T-helper 17 cell (primary cell): ENCODE results near the gene OR52A5. TPM values are rescaled to one million over a fixed set of nuclear protein-coding genes. Genes with fewer than 3 reads are reported as not detected.
"Not testable (repeated sequence)": the region's sequence is repeated elsewhere in the genome, so short reads cannot be mapped to it uniquely, and the experiment has no call there.

Source experiments
- ATAC-seq: fragments of 150-1000 bp; cut with Tn5 transposase; 2 replicates; pipeline ENCODE4 v1.10.0; 2021; ENCODE audit warnings: mild to moderate bottlenecking, moderate library complexity
- DNase-seq, 3 donors: peaks; one replicate each; pipeline versions ENCODE4 v3.0.0 to v3.0.0-alpha.2; 2020 to 2021
- H3K9me3 ChIP-seq: one replicate; pipeline ENCODE4 v1.7.0; 2013; ENCODE audit warnings: low read length, mild to moderate bottlenecking; ENCODE audit not compliant: control insufficient read depth, poor library complexity, severe bottlenecking
- H3K27ac Mint-ChIP-seq: one replicate; pipeline ENCODE4 v1.8.0; 2022; ENCODE audit warnings: mild to moderate bottlenecking, moderate library complexity, mixed read lengths
- H3K27me3 Mint-ChIP-seq: one replicate; pipeline ENCODE4 v1.8.0; 2022; ENCODE audit warnings: mixed read lengths
- H3K36me3 Mint-ChIP-seq: one replicate; pipeline ENCODE4 v1.8.0; 2022; ENCODE audit warnings: low read depth, mixed read lengths
- H3K4me1 Mint-ChIP-seq: one replicate; pipeline ENCODE4 v1.8.0; 2022; ENCODE audit warnings: mild to moderate bottlenecking, mixed read lengths
- H3K4me3 Mint-ChIP-seq: one replicate; pipeline ENCODE4 v1.8.0; 2022; ENCODE audit warnings: mild to moderate bottlenecking, moderate library complexity, mixed read lengths
- total RNA-seq, 4 donors: library from RNA in 2 of 4; stranded (reverse) in 2 of 4; gene quantifications; one replicate each; pipeline ENCODE4 v1.2.3 and lab custom pipeline; 2022 to 2026

Gene OR52A5
- total RNA-seq, result not detected
- 0 to 0.23 reads per million in 2 donors for total RNA-seq (lab: John Stamatoyannopoulos, UW)

DNA sequence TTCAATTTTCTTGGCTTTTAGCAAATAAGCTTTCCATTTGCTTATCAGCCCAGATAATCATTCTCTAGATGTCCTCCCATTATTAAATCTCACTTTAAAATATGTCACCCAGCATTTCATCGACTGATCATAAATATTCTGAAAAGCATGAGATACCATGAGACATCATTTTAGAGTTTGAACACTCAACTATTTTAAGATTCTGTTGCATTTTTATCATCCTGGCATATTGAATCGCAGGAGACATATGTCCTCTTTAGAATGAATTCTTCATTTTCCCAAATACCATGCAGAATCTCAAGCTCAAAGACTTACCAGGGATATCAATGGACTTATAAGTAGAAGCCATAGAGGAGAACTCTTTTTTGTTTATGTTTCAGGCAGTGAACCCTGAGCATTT, at the start of gene OR52A5:
Gene OR52A5 (minus strand): TSS at position 361 of the 400 bp plus-strand sequence. CDS start 5,714 bp downstream, outside the sequence.
- no peaks in the 10 kb centered on the region for H3K9me3 ChIP-seq
- no peak for ATAC-seq
- DNase-seq, result no peak
- H3K36me3 Mint-ChIP-seq, result no peaks in the 10 kb centered on the region
- H3K4me3 Mint-ChIP-seq, result no peak within 1 kb of the TSS
- H3K27me3 Mint-ChIP-seq, result peaks cover 31% of the 10 kb centered on the region
- H3K4me1 Mint-ChIP-seq, result no peaks in the 10 kb centered on the region
- H3K27ac Mint-ChIP-seq, result no peak within 1 kb of the TSS

DNA sequence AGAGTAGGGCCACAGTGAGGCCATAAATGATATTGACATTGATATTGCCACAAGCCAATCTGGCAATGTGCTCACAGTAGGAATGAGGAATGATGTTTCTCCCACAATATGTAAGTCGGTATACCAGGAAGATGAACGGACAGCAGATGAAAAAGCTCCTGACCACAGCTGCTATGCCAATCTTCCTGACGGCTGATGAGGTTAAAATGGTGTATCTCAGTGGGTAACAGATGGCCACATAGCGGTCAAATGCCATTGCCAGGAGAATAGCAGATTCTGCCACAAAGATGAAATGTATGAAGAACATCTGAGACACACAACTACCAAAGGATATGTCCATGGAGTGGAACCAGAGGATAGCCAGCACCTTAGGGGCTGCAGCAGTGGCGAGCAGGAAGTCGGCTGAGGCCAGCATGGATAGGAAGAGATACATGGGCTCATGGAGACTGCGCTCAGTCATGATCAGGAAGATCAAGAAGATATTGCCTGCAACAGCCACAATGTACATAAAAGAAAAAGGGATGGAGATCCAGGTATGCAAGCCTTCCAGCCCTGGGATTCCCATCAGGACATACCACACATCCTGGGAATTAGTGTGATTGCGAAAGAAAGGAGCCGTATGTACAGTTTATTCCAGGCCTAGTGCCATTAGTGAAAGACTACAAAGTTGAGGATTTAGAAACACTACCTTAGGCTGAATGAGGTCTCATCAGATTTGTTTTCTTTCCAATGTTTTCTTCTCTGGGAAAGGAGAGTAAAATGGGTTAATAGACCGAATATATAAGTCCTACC, 40.1 kb upstream of the OR52A5 start:
- Mint-ChIP-seq H3K27ac (no peak overlapping the region), H3K27me3 (no peaks in the 10 kb centered on the region), H3K4me1 (no peaks in the 10 kb centered on the region), H3K4me3 (no peak overlapping the region), H3K36me3 (no peaks in the 10 kb centered on the region)
- DNase-seq, result no peak
- ATAC-seq, result no peak
- H3K9me3 ChIP-seq, result no peaks in the 10 kb centered on the region

DNA sequence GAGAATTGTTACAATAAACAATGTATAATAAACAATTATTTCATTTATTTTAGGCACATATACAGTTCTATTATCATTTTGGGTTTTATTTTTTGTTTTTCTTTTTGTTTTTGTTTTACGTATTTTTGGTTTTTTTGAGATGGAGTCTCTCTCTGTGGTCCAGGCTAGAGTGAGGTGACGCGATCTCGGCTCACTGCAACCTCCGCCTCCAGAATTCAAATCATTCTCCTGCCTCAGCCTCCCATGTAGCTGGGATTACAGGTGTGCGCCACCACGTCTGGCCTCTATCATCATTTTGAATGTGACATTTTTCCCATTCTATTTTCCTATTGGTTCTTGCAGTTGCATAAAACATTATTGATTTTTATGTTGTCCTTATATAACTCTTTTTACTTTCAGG, 36.8 kb upstream of the OR52A5 start:
- H3K4me1 Mint-ChIP-seq, result no peaks in the 10 kb centered on the region
- H3K27me3 Mint-ChIP-seq, result peaks cover under 1% of the 10 kb centered on the region
- no peaks in the 10 kb centered on the region for H3K36me3 Mint-ChIP-seq
- H3K9me3 ChIP-seq, result no peaks in the 10 kb centered on the region
- no peak overlapping the region for H3K27ac Mint-ChIP-seq
- ATAC-seq, result no peak
- DNase-seq, result no peak
- no peak overlapping the region for H3K4me3 Mint-ChIP-seq

DNA sequence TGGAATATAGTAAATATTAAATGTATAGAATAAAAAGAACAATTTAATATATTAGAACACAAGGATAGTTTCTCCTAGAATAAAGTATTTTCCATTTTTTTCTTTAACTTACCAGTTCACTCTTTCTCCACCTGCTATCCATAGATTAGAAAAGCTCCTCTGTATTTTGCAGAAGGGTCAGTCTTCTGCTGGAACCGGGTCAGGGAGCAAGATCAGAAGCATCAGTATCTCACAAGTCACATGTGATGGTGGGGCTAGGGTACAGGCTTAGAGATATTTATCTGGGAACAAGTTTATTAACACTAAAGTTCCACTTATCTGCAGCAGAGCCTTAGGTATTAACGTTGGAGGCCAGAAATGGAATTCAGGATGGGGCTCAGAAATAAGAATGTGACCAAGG, 33.7 kb upstream of the OR52A5 start:
- no peaks in the 10 kb centered on the region for H3K9me3 ChIP-seq
- Mint-ChIP-seq H3K4me3 (no peak overlapping the region), H3K36me3 (no peaks in the 10 kb centered on the region), H3K27me3 (peaks cover 5% of the 10 kb centered on the region), H3K27ac (no peak overlapping the region), H3K4me1 (no peaks in the 10 kb centered on the region)
- DNase-seq, result no peak
- ATAC-seq, result no peak

DNA sequence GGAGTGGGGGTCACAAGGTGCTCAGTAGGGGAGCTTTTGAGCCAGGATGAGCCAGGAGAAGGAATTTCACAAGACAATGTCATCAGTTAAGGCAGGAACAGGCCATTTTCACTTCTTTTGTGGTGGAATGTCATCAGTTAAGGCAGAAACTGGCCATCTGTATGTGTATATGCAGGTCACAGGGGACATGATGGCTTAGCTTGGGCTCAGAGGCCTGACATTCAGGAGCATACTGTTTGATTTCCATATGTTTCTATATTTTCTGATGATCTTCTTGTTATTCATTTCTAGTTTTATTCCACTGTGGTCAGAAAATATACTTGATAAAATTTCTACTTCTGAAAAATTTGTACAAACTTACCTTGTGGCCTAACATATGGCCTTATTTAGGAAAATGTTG, 27.7 kb upstream of the OR52A5 start:
- H3K27me3 Mint-ChIP-seq, result peaks cover 19% of the 10 kb centered on the region
- not testable (repeated sequence) for ATAC-seq, H3K4me1 Mint-ChIP-seq, H3K27ac Mint-ChIP-seq, H3K36me3 Mint-ChIP-seq, DNase-seq, H3K4me3 Mint-ChIP-seq, H3K9me3 ChIP-seq

DNA sequence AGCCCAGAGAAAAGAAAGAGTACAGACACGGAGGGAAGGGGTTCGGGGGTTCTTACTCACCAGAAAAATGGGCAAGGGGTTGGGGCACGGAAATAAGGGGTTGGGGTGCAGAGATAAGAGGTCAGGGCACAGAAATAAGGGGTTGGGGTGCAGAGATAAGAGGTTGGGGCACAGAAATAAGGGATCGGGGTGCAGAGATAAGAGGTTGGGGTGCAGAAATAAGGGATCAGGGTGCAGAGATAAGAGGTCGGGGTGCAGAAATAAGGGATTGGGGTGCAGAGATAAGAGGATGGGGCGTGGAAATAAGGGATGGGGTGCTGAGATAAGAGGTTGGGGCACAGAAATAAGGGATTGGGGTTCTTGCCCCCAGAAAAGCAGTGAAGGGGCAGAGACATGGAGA, 26.7 kb upstream of the OR52A5 start:
- not testable (repeated sequence) for H3K4me1 Mint-ChIP-seq, H3K9me3 ChIP-seq, H3K27ac Mint-ChIP-seq, H3K4me3 Mint-ChIP-seq, ATAC-seq, DNase-seq, H3K36me3 Mint-ChIP-seq
- H3K27me3 Mint-ChIP-seq, result peaks cover 22% of the 10 kb centered on the region

DNA sequence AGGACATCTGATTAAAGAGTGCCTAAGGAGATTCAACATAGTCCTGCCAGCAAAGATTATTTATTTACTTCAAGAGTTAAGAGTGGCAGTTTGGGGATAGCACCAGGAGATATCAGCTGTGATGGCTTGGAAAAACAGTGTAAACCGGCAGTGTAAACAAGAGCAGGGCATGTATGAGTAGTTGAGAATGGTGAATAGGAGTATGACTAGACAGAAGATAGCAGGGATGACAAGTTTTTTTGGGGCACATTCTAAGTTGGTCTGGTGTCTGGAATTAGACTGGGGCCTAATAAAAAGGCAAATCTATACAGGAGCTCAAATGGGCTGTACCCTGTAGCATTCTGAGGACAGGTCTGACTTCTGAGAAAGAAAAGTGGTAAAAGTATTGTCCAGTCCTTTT, 22.9 kb upstream of the OR52A5 start:
- peaks cover 19% of the 10 kb centered on the region for H3K27me3 Mint-ChIP-seq
- ATAC-seq, H3K4me1 Mint-ChIP-seq, H3K36me3 Mint-ChIP-seq, H3K27ac Mint-ChIP-seq, H3K4me3 Mint-ChIP-seq, H3K9me3 ChIP-seq, DNase-seq: not testable (repeated sequence)

DNA sequence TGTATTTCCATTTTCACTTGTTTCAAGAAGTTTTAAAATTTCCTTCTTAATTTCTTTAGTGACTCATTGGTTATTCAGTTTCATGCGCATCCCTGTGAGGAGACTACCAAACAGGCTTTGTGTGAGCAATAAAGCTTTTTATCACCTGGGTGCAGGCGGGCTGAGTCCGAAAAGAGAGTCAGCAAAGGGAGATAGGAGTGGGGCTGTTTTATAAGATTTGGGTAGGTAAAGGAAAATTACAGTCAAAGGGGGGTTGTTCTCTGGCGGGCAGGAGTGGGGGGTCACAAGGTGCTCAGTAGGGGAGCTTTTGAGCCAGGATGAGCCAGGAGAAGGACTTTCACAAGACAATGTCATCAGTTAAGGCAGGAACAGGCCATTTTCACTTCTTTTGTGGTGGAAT, 22.1 kb upstream of the OR52A5 start:
- ATAC-seq, H3K4me1 Mint-ChIP-seq, H3K9me3 ChIP-seq, H3K36me3 Mint-ChIP-seq, DNase-seq, H3K27ac Mint-ChIP-seq, H3K4me3 Mint-ChIP-seq: not testable (repeated sequence)
- H3K27me3 Mint-ChIP-seq, result peaks cover 15% of the 10 kb centered on the region

DNA sequence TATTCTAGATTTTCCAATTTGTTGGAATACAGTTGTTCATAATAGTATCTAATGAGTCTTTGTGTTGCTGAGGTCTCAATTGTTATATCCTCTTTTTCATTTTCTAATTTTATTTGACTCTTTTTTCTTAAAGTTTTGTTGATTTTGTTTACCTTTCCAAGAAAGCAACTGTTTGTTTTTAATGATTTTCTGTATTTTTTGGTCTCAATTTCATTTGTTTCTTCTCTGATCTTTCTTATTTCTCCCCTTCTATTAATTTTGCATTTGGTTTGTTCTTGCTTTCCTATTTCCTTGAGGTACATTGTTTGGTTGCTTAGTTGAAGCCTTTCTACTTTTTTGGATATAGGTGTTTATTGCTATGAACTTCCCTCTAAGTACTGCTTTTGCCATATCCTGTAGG, 21.6 kb upstream of the OR52A5 start:
- Mint-ChIP-seq H3K36me3 (peaks cover 2% of the 10 kb centered on the region), H3K4me3 (no peak overlapping the region), H3K27ac (no peak overlapping the region), H3K27me3 (peaks cover 11% of the 10 kb centered on the region), H3K4me1 (no peaks in the 10 kb centered on the region)
- no peaks in the 10 kb centered on the region for H3K9me3 ChIP-seq
- DNase-seq (no peak), ATAC-seq (no peak)

DNA sequence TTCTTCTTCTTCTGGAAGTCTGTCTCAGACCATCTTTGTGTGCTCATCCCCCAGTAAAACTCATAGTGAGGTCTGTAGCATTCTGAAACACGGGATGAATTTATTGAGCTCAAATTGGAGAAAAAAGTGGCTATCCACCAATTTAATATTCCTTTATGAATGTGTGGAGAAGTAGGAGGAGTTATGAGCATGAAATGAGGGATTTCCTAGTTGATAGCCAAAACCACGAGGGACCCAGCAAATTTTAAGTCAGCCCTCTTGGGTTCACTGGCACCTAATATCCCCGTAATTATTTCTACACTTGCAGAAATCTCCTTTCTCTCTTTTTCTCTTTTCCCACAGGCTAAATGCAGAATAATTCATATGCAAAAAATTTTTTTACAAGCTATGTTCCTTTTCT, 16.5 kb upstream of the OR52A5 start, which contains the start of gene OR52A1:
Gene OR52A1 (minus strand): TSS at position 101 of the 400 bp plus-strand sequence. CDS start 2,388 bp downstream, outside the sequence.
- peaks cover 3% of the 10 kb centered on the region for H3K4me1 Mint-ChIP-seq
- H3K36me3 Mint-ChIP-seq, result no peaks in the 10 kb centered on the region
- DNase-seq (no peak), ATAC-seq (no peak)
- no peak within 1 kb of the TSS for H3K4me3 Mint-ChIP-seq
- no peaks in the 10 kb centered on the region for H3K9me3 ChIP-seq
- peaks cover 6% of the 10 kb centered on the region for H3K27me3 Mint-ChIP-seq
- no peak within 1 kb of the TSS for H3K27ac Mint-ChIP-seq

DNA sequence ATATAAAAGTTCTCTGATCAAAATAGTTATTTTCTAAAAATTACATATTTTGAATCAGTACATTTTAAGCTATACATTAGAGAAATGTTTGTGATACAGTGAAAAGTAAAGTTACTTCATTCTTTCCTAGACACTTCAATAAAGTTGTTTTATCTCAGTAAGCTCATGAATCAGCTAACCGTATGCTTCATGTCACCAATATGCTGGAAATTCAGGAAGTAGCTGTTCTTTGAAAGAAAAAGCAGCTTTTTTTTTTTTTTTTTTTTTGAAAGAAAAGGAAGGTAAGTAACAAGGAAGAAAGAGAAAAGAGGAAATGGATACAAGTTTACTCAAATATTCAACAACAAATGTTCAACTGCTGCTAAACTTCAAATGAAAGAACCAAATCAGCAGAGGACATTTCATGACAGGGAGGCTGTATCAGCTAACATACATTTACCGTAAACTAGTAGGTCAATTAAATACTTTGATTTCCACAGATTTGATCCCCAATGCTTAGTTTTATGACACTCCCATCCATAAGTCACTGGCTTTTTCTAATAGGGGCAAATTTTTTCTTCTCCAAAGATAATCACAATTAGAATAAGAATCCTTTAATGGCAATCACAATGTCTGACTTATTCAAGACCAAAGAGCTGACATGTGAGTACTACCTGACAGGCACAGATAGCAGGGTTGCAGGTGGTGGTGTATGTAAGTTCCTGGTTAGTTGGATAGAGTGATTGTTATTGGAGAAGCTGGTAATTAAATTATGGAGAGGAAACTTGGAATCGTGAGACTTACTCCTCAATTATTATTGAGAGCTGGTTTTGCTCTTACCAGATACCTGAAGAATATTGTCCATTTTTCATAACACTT, 15.6 kb upstream of the OR52A5 start:
- DNase-seq, result no peak
- no peaks in the 10 kb centered on the region for H3K9me3 ChIP-seq
- ATAC-seq, result no peak
- H3K36me3 Mint-ChIP-seq, result no peaks in the 10 kb centered on the region
- peaks cover 6% of the 10 kb centered on the region for H3K27me3 Mint-ChIP-seq
- no peak overlapping the region for H3K4me3 Mint-ChIP-seq
- H3K27ac Mint-ChIP-seq, result no peak overlapping the region
- H3K4me1 Mint-ChIP-seq, result peaks cover 3% of the 10 kb centered on the region

DNA sequence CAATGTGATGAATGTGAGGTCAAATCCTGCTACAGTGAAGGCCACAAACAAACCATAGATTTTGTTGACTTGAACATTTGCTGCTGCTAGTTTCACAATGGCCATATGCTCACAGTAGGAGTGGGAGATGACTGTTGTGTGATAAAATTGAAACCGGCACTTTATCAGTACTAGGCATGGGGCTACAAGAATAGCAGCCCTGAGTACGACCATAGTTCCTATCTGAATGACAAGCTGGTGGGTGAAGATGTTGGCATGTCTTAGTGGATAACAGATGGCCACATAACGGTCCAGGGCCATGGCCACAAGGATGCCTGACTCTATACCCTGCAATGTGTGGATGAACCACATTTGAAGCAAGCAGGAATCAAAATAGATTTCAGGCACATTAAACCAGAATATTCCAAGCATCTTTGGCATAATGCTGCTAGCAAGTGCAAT, 13.6 kb upstream of the OR52A5 start:
- ATAC-seq, result no peak

DNA sequence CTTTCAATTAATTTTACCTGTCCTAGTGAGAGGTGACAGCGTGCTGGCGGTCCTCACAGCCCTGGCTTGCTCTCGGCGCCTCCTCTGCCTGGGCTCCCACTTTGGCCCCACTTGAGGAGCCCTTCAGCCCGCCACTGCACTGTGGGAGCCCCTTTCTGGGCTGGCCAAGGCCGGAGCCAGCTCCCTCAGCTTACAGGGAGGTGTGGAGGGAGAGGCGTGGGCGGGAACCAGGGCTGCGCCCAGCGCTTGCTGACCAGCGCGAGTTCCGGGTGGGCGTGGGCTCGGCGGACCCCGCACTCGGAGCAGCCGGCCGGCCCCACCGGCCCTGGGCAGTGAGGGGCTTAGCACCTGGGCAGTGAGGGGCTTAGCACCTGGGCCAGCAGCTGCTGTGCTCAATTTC, 6.0 kb upstream of the OR52A5 start:
- H3K4me1 Mint-ChIP-seq, ATAC-seq, H3K9me3 ChIP-seq, H3K36me3 Mint-ChIP-seq, H3K4me3 Mint-ChIP-seq, H3K27me3 Mint-ChIP-seq, DNase-seq, H3K27ac Mint-ChIP-seq: not testable (repeated sequence)

More for the DNA sequence above, 13.6 kb upstream of the OR52A5 start:
- no peak overlapping the region for H3K4me3 Mint-ChIP-seq
- H3K4me1 Mint-ChIP-seq, result peaks cover 3% of the 10 kb centered on the region
- H3K36me3 Mint-ChIP-seq, result no peaks in the 10 kb centered on the region
- peaks cover 6% of the 10 kb centered on the region for H3K27me3 Mint-ChIP-seq
- no peak overlapping the region for H3K27ac Mint-ChIP-seq
- no peaks in the 10 kb centered on the region for H3K9me3 ChIP-seq
- DNase-seq, result no peak
